Epithelial cell of esophagus (primary cell): ENCODE data around the gene TTC12.

Source experiments
- DNase-seq: peaks from one replicate; pipeline ENCODE4 v3.0.0; 2010; ENCODE audit warnings: low read depth
- H3K4me3 ChIP-seq: 2 replicates; pipeline ENCODE4 v1.5.1; 2011; ENCODE audit warnings: mild to moderate bottlenecking, low read length, control low read depth
- CTCF ChIP-seq: IDR thresholded peaks from 2 replicates; pipeline ENCODE4 v1.5.1; 2011; ENCODE audit warnings: low read depth, mild to moderate bottlenecking, low read length, control low read depth, inconsistent platforms; ENCODE audit not compliant: insufficient read depth; ENCODE audit errors: missing control alignments

TTC12 gene

GRCh38 chr11:113283881-113284280 is 30.5 kb upstream of the TTC12 start:
- no peak for DNase-seq
- no peak for TF ChIP-seq CTCF
- H3K4me3 ChIP-seq: no peak overlapping the region

- no peak for TF ChIP-seq CTCF
- DNase-seq: no peak
- H3K4me3 ChIP-seq: no peak overlapping the region
These were observed 28.4 kb upstream of the TTC12 start for GRCh38 chr11:113286009-113286408.

- TF ChIP-seq CTCF: no peak
- no peak overlapping the region for H3K4me3 ChIP-seq
- no peak for DNase-seq
These were observed 27.6 kb upstream of the TTC12 start for GRCh38 chr11:113286509-113287497.

- no peak overlapping the region for H3K4me3 ChIP-seq
- DNase-seq: no peak
- no peak for TF ChIP-seq CTCF
These were observed 26.6 kb upstream of the TTC12 start for GRCh38 chr11:113287801-113288200.

GRCh38 chr11:113288286-113288863 is 26.0 kb upstream of the TTC12 start:
- DNase-seq: no peak
- TF ChIP-seq CTCF: no peak
- H3K4me3 ChIP-seq: no peak overlapping the region

- no peak overlapping the region for H3K4me3 ChIP-seq
- TF ChIP-seq CTCF: peak; percentile 95
- peak; percentile 59 for DNase-seq
These were observed 24.8 kb upstream of the TTC12 start for GRCh38 chr11:113289431-113290187.
